Adipocyte (in vitro differentiated cells): Measurements from ENCODE around the gene CRB3.

ENCODE experiments used
- DNase-seq: peaks from one replicate; pipeline ENCODE4 v3.0.0-alpha.2; 2015; ENCODE audit warnings: low read depth
- H3K27me3 ChIP-seq: replicated peaks from 2 replicates; pipeline ENCODE4 v1.7.0; 2013; ENCODE audit warnings: mild to moderate bottlenecking, low read length, moderate library complexity; ENCODE audit not compliant: control insufficient read depth, insufficient read depth
- H3K36me3 ChIP-seq: 2 replicates; pipeline ENCODE4 v1.7.0; 2013; ENCODE audit warnings: low read length, mild to moderate bottlenecking, moderate library complexity; ENCODE audit not compliant: control insufficient read depth, insufficient read depth, severe bottlenecking
- H3K4me1 ChIP-seq: 2 replicates; pipeline ENCODE4 v1.7.0; 2013; ENCODE audit warnings: mild to moderate bottlenecking, low read length, moderate library complexity; ENCODE audit not compliant: control insufficient read depth, insufficient read depth
- H3K4me3 ChIP-seq: 2 replicates; pipeline ENCODE4 v1.7.0; 2013; ENCODE audit warnings: mild to moderate bottlenecking, low read length, moderate library complexity
- H3K9ac ChIP-seq: 2 replicates; pipeline ENCODE4 v1.7.0; 2013; ENCODE audit warnings: mild to moderate bottlenecking, low read length, moderate library complexity
- H3K9me3 ChIP-seq: 2 replicates; pipeline ENCODE4 v1.7.0; 2013; ENCODE audit warnings: mild to moderate bottlenecking, low read length, moderate library complexity; ENCODE audit not compliant: control insufficient read depth

CRB3 gene, protein sequence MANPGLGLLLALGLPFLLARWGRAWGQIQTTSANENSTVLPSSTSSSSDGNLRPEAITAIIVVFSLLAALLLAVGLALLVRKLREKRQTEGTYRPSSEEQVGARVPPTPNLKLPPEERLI

DNA sequence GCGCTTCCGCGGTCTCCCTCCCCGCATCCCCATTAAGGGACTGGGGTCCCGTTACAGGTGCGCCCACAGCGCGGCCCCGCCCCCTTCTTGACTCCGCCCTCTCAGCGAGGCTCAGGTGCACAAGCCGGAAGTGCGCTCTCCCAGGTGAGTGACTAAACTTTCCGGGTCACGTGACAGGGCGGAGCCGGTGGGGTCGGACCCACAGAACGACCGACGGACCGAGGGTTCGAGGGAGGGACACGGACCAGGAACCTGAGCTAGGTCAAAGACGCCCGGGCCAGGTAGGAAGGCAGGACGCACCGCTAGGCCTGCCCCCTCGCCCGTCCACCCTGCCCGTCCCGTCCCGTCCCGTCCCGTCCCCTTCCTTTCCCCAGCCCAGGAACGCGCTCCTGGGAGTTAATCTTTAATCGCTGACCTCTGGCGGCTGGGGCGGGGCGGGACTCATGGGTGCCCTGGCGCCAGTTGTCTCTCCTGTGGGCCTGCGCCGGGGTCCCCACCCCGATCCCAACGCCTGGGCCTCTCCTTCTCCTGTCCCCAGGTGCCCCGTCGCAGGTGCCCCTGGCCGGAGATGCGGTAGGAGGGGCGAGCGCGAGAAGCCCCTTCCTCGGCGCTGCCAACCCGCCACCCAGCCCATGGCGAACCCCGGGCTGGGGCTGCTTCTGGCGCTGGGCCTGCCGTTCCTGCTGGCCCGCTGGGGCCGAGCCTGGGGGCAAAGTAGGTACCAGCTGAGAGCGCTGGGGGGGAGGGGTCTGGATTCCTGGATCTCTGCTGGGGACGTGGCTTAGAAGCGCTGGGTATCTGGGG is at the start of gene CRB3:
TSS of gene CRB3 (plus strand) at position 202 of the 804 bp plus-strand sequence. CDS start at position 633, 431 bp downstream.
- Histone ChIP-seq H3K9ac (no peak within 1 kb of the TSS), H3K4me1 (peaks cover 8% of the 10 kb centered on the region), H3K36me3 (no peaks in the 10 kb centered on the region), H3K27me3 (peaks cover 33% of the 10 kb centered on the region), H3K9me3 (no peaks in the 10 kb centered on the region), H3K4me3 (no peak within 1 kb of the TSS)
- no peak for DNase-seq

DNA sequence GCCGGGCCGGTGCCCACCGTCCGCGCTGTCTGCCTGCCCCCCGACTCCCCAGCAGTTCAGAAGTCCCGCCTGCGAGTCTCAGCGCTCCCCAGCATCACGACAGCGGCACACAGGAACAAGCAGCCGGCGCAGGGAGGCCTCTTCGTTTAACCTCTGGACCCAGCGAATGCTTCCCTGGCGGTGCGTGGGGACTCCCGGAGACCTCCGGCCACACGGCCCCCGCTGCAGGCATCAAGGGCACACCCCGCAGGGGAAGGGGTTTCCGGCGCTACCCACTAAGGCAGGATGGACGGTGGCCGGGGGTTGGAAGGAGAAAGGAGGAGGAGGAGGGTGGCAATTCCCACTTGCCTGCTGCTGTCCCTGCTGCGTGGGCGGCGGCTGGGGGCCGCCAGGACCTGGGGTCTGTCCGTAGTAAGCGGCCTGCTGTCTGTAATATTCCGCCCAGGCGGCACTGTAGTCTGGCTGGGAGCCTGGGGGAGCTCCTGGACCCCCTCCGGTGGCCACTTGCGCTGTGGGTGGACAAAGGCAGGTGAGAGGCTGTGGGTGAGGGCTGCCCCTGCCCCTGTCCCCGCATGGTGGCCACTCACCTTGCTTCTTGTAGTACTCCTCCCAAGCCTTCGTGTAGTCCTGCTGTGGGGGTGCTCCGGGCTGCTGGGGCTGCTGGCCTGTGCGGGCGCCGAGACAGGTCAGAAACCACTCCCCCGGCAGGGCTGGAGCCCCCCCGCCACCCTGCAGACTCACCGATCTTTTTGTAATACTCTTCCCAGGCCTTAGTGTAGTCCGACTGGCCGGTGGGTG is 49.1 kb upstream of the CRB3 start:
- no peaks in the 10 kb centered on the region for H3K9me3 ChIP-seq
- no peak overlapping the region for H3K9ac ChIP-seq
- H3K4me3 ChIP-seq = no peak overlapping the region
- no peaks in the 10 kb centered on the region for H3K4me1 ChIP-seq
- no peaks in the 10 kb centered on the region for H3K27me3 ChIP-seq
- peaks cover 58% of the 10 kb centered on the region for H3K36me3 ChIP-seq
- no peak for DNase-seq

DNA sequence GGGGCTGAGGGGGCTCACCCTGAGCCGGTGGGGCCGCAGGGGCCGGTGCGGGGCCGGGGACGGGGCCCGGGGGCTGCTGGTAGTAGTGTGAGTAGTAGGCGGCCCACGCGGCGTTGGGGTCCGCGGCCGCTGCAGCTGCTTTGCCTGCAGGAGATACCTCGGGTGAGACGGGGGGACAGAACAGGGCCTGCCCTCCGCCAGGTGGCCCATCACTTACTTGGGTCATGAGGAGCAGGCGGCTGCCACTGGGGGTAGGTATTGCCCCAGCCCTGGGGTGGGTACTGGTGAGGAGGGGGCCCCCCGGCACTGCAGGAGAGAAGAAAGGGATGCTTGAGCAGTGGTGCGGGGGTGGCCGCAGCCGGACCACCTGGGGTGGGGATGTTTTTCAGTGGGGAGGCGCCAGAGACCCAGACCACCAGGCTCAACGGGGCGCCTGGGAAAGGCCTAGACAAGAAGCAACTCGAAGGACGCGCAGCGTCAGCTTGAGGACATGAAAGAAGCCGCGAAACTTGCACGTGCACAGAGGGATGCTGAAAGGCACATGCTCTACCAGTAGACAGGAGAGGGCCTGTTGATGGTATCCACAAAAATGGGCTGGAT is 48.4 kb upstream of the CRB3 start:
- Histone ChIP-seq H3K9ac (no peak overlapping the region), H3K9me3 (no peaks in the 10 kb centered on the region), H3K36me3 (peaks cover 65% of the 10 kb centered on the region), H3K4me3 (no peak overlapping the region), H3K4me1 (peaks cover 3% of the 10 kb centered on the region), H3K27me3 (no peaks in the 10 kb centered on the region)
- DNase-seq = no peak

GRCh38 chr19:6416658-6417405 is 47.2 kb upstream of the CRB3 start:
- peaks cover 74% of the 10 kb centered on the region for H3K36me3 ChIP-seq
- H3K27me3 ChIP-seq = no peaks in the 10 kb centered on the region
- no peak overlapping the region for H3K4me3 ChIP-seq
- H3K4me1 ChIP-seq = peaks cover 3% of the 10 kb centered on the region
- DNase-seq = no peak
- no peaks in the 10 kb centered on the region for H3K9me3 ChIP-seq
- H3K9ac ChIP-seq = no peak overlapping the region

DNA sequence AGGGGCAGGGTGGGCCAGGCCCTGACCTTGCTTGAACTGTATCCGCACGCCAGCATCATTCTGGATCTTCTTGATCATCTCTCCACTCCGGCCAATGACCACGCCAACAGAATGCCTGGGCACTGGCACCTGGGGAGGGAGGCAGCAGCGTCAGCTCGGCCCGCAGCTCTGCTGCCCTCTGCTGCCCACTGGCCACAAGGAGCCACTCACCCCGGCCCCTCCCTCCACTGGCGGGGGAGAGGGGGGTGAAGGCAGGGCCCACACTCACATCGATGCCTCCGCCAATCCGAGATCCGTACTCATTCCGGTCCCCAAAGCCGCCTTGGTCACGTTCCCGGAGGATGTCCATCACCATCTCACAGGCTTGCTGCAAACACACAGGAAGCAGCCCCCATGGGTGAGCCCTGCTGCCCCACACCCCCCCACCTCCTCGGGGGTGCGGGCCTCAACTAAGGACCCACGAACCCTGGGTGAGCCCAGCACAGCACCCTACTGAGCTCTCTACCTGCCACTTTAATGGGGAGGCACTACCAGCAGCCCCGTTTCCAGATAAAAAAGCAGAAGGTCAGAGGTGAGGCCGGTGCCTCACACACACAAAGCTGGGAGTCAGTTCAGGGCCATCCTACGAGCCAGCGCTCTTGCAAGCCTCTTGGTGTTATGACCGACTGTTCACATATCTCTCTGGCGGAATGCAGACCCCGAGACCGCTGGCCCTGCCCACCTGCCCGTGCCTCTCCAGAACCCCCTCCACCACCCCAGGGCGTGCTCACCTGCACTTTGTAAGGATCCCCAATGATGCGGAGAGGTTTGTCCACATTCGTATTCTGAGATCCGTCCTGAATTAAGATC is 46.1 kb upstream of the CRB3 start:
- H3K27me3 ChIP-seq = no peaks in the 10 kb centered on the region
- H3K36me3 ChIP-seq = peaks cover 75% of the 10 kb centered on the region
- DNase-seq = peak; percentile 24
- peaks cover 11% of the 10 kb centered on the region for H3K4me1 ChIP-seq
- no peaks in the 10 kb centered on the region for H3K9me3 ChIP-seq
- no peak overlapping the region for H3K4me3 ChIP-seq
- H3K9ac ChIP-seq = no peak overlapping the region

GRCh38 chr19:6418562-6418932 is 45.5 kb upstream of the CRB3 start:
- Histone ChIP-seq H3K4me1 (peaks cover 16% of the 10 kb centered on the region), H3K4me3 (no peak overlapping the region), H3K36me3 (peaks cover 75% of the 10 kb centered on the region), H3K9me3 (no peaks in the 10 kb centered on the region), H3K27me3 (no peaks in the 10 kb centered on the region), H3K9ac (no peak overlapping the region)
- DNase-seq = no peak

DNA sequence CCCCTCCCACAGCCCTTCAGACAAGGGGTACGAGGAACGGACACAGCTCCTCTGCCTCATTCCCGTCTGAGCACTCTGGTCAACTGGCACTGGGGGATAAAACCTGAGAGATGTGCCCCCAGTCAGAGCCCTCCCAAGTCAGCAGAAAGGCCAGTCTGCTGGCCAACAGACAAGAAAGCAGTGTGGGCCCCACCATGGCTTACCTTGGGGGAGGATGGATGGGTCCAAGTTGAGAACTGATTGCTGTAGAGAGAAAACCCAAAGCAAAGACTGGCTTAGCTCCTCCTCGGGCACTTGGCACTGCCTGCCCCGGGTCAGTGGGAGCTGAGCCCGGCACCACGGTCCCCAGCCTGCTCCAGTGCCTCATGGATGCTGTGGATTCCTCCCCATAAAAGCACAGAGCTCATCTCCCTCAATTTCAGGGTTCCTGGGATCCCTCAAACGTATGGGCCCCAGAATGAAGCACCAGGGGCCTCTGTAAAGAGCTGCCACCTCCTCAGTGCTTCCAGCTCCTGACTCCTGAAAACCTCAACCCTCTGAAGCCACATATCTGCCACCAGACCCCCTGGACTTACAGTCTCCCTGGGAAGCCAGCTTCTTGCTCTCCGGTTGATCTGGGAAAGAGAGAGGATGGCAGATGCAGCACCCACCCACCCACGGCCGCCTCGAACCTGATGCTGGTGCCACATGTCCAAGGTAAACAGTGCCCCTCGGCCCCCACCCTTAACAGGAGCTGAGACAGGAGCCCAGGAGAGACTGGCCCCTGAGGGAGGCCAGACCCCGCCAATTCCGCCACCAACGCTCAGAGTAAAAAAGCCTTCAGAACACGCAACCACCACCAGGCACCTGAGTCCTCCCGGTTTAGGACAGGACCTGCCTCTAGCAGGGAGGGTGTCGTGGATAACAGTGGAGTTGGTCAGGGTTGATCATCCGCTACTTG is 42.7 kb upstream of the CRB3 start:
- Histone ChIP-seq H3K4me1 (peaks cover 19% of the 10 kb centered on the region), H3K9me3 (no peaks in the 10 kb centered on the region), H3K27me3 (no peaks in the 10 kb centered on the region), H3K9ac (peak overlapping the region; percentile 28), H3K4me3 (no peak overlapping the region), H3K36me3 (peaks cover 53% of the 10 kb centered on the region)
- DNase-seq = no peak

- Histone ChIP-seq H3K9me3 (no peaks in the 10 kb centered on the region), H3K27me3 (no peaks in the 10 kb centered on the region), H3K4me3 (peak overlapping the region; percentile 94), H3K9ac (peak overlapping the region; percentile 92), H3K4me1 (peaks cover 19% of the 10 kb centered on the region), H3K36me3 (peaks cover 31% of the 10 kb centered on the region)
- peak; percentile 75 for DNase-seq
These were observed 40.4 kb upstream of the CRB3 start for GRCh38 chr19:6423499-6424194.

DNA sequence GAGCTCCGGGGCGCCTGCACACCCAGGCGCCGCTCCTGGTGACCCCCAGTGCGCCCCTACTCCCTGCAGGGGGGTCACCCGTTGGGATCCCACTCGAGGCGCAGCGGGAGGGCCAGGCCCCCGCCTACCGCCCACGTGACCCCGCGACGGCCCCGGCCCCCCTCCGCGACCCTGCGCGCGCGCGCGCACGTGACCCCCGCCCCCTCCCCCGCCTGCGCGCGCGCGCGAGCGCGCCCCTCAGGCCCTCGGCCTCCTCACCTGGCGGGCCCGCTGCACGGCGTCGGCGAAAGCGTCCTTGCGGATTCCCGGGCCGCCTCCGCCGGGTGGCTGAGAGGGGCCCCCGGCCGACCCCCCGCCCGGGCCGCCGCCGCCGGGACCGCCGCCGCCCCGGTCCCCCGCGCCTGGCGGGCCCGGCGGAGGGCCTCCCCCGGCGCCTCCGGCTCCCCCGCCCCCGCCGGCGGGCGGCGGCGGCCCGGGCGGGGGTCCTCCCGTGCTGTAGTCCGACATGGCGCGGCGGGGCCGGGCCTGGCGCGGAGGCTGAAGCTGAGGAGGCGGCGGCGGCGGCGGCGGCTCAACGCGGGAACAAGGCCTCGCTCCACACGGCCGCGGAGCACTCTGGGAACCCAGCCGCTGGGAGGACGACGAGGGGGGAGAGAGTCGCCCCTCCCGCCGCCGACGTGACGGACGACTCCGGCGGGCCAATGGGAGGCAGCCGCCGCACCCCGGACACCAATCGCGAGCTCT is 39.7 kb upstream of the CRB3 start, which contains the start of gene KHSRP:
TSS of gene KHSRP (minus strand) at position 617 of the 744 bp plus-strand sequence. CDS start at position 507, 110 bp downstream.
- peak; percentile 48 for DNase-seq
- Histone ChIP-seq H3K4me1 (peaks cover 19% of the 10 kb centered on the region), H3K4me3 (peak within 1 kb of the TSS; percentile 94), H3K9me3 (no peaks in the 10 kb centered on the region), H3K9ac (peak within 1 kb of the TSS; percentile 92), H3K27me3 (no peaks in the 10 kb centered on the region), H3K36me3 (peaks cover 24% of the 10 kb centered on the region)
